BJ (cell line): ENCODE data around the gene SPIB. TPM values are rescaled to one million over a fixed set of nuclear protein-coding genes. Genes with fewer than 3 reads are reported as not detected.

Experiments used
- CTCF ChIA-PET: fragments of 350-600 bp; formaldehyde crosslinking; extraction: SDS; loops from one replicate; lab custom pipeline; 2021; ENCODE audit warnings: antibody characterized with exemption, inconsistent platforms; lab: Yijun Ruan, JAX
- POLR2A ChIA-PET: fragments of 300-600 bp; sonication (Branson Sonifier 250); formaldehyde crosslinking; extraction: SDS; loops from one replicate; lab custom pipeline; 2021; ENCODE audit warnings: antibody characterized with exemption; lab: Charles Lee
- DNase-seq: peaks from one replicate; pipeline ENCODE4 v3.0.0-alpha.2; 2011; ENCODE audit warnings: low read depth
- H3K27me3 ChIP-seq: 2 replicates; pipeline ENCODE4 v1.6.0; 2011; ENCODE audit warnings: low read length; ENCODE audit not compliant: control insufficient read depth, insufficient read depth
- H3K36me3 ChIP-seq: 2 replicates; pipeline ENCODE4 v1.5.1; 2011; ENCODE audit warnings: low read length; ENCODE audit not compliant: control insufficient read depth, insufficient read depth
- H3K4me3 ChIP-seq: 2 replicates; pipeline ENCODE4 v1.5.1; 2011; ENCODE audit warnings: low read depth, mild to moderate bottlenecking, control low read depth, low read length
- CTCF ChIP-seq: IDR thresholded peaks from 2 replicates; pipeline ENCODE4 v1.5.1; 2011; ENCODE audit warnings: low read depth, mild to moderate bottlenecking, control low read depth, inconsistent platforms, low read length, moderate library complexity; ENCODE audit not compliant: insufficient read depth
- polyA plus RNA-seq: library from polyadenylated mRNA; depleted of rRNA; stranded (reverse); fragments of >200 nt; gene quantifications from 2 replicates; pipeline ENCODE4 v1.2.3, GENCODE V29; 2011

The SPIB gene
- polyA plus RNA-seq, 1 experiment, result not detected

DNA sequence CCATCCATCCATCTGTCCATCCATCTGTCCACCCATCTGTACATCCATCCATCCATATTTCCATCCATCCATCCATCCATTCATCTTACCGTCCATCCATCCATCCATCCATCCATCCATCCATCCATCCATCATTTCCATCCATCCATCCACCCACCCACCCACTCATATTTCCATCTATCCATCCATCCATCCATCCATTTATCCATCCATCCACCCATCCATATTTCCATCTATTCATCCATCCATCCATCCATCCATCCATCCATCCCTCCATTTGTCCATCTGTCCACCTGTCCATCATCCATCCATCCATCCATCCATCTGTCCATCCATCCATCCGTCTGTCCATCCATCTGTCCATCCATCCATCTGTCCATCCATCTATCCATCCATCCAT, 37.3 kb downstream of the SPIB start:
- Histone ChIP-seq H3K27me3 (peaks cover 2% of the 10 kb centered on the region), H3K36me3 (no peaks in the 10 kb centered on the region), H3K4me3 (no peak overlapping the region)
- no peak for DNase-seq
- POLR2A ChIA-PET, result no interaction called here
- TF ChIP-seq CTCF, result no peak
- CTCF ChIA-PET, result no interaction called here

DNA sequence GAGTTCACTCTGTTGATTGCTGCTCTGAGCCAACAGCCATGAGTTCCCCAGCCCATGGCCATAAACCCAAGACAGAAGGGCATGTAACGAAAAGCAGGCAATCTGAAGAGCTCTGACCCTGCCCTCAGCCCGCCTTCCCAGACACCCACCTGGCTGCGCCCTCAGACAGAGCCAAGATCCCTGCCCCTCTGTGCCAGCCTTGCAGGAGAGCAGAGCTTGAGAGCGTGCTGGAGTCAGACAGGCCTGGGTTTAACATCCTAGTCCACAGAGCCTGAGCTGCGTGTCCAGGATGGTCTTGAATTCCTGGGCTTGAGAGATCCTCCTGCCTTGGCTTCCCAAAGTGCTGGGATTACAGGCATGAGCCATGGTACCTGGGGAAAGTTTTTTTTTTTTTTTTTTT, 38.6 kb downstream of the SPIB start:
- Histone ChIP-seq H3K27me3 (peaks cover 2% of the 10 kb centered on the region), H3K36me3 (no peaks in the 10 kb centered on the region), H3K4me3 (no peak overlapping the region)
- ChIA-PET CTCF (interaction anchor here (0.9 to 1.2 kb wide), 2 partner anchors 24 to 100 kb away, joined by 3 read pairs; partner anchors contain the start of gene MYBPC2), POLR2A (no interaction called here)
- DNase-seq, result no peak
- no peak for TF ChIP-seq CTCF

GRCh38 chr19:50458396-50459066, 39.8 kb downstream of the SPIB start:
- ChIA-PET CTCF (interaction anchor here (0.6 to 1.4 kb wide), 4 partner anchors 71 to 101 kb away, joined by 3 to 6 read pairs (median 3); no protein-coding TSS in a partner anchor), POLR2A (no interaction called here)

DNA sequence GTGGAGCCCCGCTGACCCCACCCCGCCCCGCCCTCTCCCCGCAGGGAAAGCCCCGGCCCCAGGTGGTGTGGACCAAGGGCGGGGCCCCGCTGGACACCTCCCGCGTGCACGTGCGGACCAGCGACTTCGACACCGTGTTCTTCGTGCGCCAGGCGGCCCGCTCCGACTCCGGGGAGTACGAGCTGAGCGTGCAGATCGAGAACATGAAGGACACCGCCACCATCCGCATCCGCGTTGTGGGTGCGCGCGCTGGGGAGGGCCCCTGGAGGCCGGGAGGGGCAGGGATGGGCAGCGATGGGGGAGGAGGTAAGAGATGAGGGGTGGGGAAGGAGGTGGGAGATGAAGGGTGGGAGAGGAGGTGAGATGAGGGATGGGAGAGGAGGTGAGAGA, 40.3 kb downstream of the SPIB start:
- no peak overlapping the region for H3K4me3 ChIP-seq
- H3K36me3 ChIP-seq, result no peaks in the 10 kb centered on the region
- CTCF ChIA-PET, result interaction anchor here (1.3 to 1.4 kb wide), 2 partner anchors 91 to 101 kb away, joined by 3 to 6 read pairs; no protein-coding TSS in a partner anchor
- TF ChIP-seq CTCF, result no peak
- POLR2A ChIA-PET, result no interaction called here
- DNase-seq, result no peak
- peaks cover 2% of the 10 kb centered on the region for H3K27me3 ChIP-seq

More at GRCh38 chr19:50458396-50459066, 39.8 kb downstream of the SPIB start:
- TF ChIP-seq CTCF, result no peak
- Histone ChIP-seq H3K36me3 (no peaks in the 10 kb centered on the region), H3K4me3 (no peak overlapping the region), H3K27me3 (peaks cover 2% of the 10 kb centered on the region)
- no peak for DNase-seq

GRCh38 chr19:50459638-50460037, 40.9 kb downstream of the SPIB start:
- no peak for TF ChIP-seq CTCF
- Histone ChIP-seq H3K36me3 (no peaks in the 10 kb centered on the region), H3K27me3 (peaks cover 2% of the 10 kb centered on the region; the same call in 1 of the 2 replicates), H3K4me3 (no peak overlapping the region)
- no peak for DNase-seq
- POLR2A ChIA-PET, result no interaction called here
- CTCF ChIA-PET, result interaction anchor here (1.4 to 7.8 kb wide), 5 partner anchors 10 to 103 kb away, joined by 4 to 82 read pairs (median 9); partner anchors contain the start of genes NAPSA and POLD1
